Thyroid gland (tissue), 4 donors: ENCODE results near the gene ASAP2.

Source experiments
- POLR2A ChIP-seq, 2 donors: fragments of 450-650 bp; IDR thresholded peaks; one replicate each; pipeline ENCODE4 v1.6.1; 2017; ENCODE audit warnings: antibody characterized with exemption in 2 of 2, mild to moderate bottlenecking in 2 of 2, moderate library complexity in 1 of 2
- TF ChIP-seq, protein P1 (sequence below), 6 experiments: fragments of 200-600 bp in 3 of 6; fragments of 450-650 bp in 3 of 6; sonication (generic) in 3 of 6; IDR thresholded peaks; one replicate each; pipeline ENCODE4 v1.5.1; 2016 to 2019; ENCODE audit warnings: antibody characterized with exemption in 6 of 6, mild to moderate bottlenecking in 2 of 6, inconsistent platforms in 1 of 6, moderate library complexity in 1 of 6

DNA sequence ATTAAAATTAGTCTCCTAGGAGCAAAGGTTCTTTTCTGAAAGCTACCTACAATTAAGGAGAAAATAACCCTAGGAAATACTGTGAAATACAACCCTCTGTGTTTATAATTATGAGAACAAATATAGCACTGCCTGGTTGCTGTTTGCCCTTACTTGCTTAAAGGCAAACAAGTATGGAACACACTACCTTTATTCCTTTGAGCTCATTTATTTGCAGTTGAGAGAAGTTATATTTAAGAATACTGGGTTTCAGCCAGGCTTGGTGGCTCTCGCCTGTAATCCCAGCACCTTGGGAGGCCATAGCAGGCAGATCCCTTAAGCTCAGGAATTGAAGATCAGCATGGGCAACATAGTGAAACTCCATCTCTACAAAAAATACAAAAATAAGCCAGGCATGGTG, 244.6 kb downstream of the ASAP2 start:
- TF ChIP-seq POLR2A (IDR thresholded peaks at IDR 0.05) = no peak
- TF ChIP-seq, protein P1, sequence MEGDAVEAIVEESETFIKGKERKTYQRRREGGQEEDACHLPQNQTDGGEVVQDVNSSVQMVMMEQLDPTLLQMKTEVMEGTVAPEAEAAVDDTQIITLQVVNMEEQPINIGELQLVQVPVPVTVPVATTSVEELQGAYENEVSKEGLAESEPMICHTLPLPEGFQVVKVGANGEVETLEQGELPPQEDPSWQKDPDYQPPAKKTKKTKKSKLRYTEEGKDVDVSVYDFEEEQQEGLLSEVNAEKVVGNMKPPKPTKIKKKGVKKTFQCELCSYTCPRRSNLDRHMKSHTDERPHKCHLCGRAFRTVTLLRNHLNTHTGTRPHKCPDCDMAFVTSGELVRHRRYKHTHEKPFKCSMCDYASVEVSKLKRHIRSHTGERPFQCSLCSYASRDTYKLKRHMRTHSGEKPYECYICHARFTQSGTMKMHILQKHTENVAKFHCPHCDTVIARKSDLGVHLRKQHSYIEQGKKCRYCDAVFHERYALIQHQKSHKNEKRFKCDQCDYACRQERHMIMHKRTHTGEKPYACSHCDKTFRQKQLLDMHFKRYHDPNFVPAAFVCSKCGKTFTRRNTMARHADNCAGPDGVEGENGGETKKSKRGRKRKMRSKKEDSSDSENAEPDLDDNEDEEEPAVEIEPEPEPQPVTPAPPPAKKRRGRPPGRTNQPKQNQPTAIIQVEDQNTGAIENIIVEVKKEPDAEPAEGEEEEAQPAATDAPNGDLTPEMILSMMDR (IDR thresholded peaks at IDR 0.05) = no peak
